RPMI8226 (cell line): Measurements from ENCODE around the gene FTSJ3.
A peak's percentile ranks its signal among the peaks of the same experiment; 100 is the strongest.
"Not testable (repeated sequence)": the region's sequence is repeated elsewhere in the genome, so short reads cannot be mapped to it uniquely, and the experiment has no call there.

Experiments
- DNase-seq: peaks from one replicate; pipeline ENCODE4 v3.0.0-alpha.2; 2015

The FTSJ3 gene, protein sequence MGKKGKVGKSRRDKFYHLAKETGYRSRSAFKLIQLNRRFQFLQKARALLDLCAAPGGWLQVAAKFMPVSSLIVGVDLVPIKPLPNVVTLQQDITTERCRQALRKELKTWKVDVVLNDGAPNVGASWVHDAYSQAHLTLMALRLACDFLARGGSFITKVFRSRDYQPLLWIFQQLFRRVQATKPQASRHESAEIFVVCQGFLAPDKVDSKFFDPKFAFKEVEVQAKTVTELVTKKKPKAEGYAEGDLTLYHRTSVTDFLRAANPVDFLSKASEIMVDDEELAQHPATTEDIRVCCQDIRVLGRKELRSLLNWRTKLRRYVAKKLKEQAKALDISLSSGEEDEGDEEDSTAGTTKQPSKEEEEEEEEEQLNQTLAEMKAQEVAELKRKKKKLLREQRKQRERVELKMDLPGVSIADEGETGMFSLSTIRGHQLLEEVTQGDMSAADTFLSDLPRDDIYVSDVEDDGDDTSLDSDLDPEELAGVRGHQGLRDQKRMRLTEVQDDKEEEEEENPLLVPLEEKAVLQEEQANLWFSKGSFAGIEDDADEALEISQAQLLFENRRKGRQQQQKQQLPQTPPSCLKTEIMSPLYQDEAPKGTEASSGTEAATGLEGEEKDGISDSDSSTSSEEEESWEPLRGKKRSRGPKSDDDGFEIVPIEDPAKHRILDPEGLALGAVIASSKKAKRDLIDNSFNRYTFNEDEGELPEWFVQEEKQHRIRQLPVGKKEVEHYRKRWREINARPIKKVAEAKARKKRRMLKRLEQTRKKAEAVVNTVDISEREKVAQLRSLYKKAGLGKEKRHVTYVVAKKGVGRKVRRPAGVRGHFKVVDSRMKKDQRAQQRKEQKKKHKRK

DNA sequence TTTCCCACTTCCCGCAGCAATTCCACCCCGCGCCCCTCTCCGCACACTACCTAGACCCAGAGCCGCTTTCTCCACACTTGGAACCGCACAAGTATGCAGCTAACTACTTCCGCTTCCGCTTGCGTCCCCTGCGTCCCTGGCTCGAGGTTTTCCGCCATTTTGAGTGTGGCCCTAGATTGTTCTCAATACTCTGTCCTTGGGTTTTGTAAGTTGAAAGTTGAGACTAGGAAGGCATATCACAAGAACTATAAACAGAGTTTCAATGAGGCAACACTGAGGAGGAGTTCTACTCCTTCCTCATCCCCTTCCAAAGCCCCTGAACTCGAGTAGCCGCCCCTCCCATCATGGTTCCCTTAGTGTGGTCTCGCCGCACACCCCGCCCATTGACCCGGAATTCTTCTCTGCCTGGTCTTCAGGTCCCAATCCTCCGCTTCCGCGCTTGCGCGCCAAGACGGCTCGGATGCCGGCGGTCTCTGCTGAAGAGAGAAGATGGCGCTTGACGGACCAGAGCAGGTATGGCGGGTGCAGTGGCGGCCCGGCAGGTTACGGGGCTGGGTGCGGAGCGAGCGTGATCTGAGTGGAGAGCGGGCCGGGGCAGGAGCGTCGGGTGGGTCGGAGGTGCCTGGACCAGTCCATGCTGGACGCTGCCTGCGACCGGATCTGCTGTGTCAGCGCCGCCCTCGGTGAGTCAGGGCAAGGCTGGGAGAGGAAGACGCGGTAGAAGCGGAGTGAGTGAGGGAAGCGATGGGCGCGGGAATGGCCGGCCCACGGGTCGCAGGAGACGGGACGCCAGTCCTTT is at the start of gene FTSJ3, which contains the start of gene PSMC5:
TSS of gene FTSJ3 (minus strand) at position 662 of the 799 bp plus-strand sequence. CDS start 761 bp downstream, outside the sequence.
TSS of gene PSMC5 (plus strand) at position 430 of the 799 bp plus-strand sequence. CDS start at position 490, 60 bp downstream.
- peak; percentile 95 for DNase-seq

DNA sequence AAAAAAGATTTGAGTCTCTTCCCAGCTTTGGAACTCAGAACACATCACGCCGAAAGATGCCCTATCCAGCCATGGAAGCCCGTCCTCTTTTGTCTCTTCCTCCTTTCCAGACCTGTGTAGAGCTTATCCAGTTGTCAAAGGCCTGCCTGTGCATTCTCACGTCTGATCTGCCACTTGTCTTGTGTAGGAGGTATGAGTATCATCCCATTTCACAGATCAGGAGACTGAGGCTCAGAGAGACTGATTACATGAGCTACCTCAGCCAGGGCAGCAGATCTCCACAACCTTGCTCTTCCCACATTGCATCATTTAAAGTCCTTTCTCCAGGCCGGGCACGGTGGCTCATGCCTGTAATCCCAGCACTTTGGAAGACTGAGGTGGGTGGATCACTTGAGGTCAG is 47.2 kb upstream of the FTSJ3 start:
- DNase-seq: not testable (repeated sequence)

DNA sequence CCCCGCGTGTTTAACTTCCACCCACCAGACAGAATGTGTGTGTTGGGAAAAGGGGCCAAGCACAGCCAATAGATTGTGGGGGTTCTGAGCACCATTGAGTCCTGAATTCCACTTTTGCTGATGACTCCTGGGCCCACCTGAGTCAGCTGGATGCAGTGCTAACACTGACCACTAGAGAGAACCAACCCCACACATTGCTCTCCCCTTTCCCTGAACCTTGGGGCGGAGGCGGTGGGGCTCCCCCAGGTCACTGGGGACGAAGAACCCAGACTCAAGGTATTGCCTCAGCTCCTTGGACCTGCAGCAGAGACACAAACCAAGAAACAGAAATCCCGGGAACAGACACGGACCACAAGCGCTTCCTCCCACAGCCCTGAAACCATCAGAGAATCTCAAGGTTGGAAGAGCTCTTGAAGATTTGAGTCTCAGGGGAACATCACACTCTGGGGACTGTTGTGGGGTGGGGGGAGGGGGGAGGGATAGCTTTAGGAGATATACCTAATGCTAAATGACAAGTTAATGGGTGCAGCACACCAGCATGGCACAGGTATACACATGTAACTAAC is 46.7 kb upstream of the FTSJ3 start:
- not testable (repeated sequence) for DNase-seq

DNA sequence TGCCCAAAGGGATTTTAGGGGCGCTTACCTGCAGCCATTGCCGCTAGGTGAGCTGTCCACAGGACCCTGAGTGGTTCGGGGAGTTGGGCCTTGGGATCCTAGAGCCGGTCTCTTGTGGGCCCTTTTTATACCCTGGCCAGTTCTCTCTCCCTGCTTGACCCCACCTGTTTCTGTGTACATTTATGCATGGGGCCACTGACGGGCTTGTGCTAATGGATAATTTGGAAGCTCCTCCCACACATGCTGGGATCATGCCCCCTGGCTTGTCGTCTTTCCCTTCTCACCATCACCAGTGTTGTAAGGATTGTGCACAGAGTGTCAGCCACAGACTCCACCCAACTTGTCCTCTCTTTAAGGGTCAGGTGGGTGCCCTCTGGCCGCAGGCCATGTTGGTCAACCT is 46.1 kb upstream of the FTSJ3 start, which contains the start of gene CSH2:
TSS of gene CSH2 (minus strand) at position 101 of the 400 bp plus-strand sequence. CDS start at position 38, 63 bp downstream.
- DNase-seq: not testable (repeated sequence)

DNA sequence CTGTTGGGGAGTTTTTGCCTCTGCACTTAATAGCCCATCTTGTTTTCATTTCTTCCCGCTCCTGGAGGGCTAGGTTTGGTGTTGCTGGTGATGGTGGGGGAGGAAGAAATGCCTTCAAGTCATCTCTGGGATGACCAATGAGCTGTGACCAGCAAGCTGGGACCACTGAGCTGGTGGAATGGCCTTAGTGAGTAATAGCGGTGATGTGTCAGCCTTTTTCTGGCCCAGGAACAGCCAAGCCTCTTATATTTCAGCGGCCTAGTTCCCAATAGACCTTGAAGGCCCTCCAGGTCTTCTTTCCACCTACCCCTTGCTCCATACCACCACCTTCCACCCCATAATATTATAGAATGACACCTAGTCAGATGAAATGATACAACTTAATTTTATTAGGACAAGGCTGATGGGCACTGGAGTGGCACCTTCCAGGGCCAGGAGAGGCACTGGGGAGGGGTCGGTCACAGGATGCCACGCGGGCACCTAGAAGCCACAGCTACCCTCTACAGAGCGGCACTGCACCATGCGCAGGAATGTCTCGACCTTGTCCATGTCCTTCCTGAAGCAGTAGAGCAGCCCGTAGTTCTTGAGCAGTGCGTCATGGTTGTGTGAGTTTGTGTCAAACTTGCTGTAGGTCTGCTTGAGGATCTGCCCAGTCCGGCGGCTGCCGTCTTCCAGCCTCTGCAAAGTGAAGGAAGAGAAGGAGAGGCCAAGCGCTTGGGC is 44.3 kb upstream of the FTSJ3 start:
- DNase-seq: not testable (repeated sequence)

DNA sequence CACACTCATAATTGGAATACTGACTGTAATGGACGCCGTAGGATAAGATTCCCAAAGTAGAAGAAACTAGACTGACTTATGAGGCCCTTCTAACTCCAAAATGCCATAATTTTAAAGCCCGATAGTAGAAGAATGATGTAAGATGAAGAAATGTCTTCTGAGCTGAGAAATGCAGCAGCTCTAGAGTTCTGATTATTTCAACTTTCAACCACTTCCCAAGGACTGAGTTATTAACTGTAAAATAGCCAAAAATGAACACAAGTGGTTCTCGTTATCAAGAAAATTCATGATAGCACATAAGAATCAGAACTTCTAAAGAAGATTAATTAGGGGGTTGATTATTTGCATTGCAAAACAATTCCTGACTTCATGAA is 42.8 kb upstream of the FTSJ3 start:
- not testable (repeated sequence) for DNase-seq

DNA sequence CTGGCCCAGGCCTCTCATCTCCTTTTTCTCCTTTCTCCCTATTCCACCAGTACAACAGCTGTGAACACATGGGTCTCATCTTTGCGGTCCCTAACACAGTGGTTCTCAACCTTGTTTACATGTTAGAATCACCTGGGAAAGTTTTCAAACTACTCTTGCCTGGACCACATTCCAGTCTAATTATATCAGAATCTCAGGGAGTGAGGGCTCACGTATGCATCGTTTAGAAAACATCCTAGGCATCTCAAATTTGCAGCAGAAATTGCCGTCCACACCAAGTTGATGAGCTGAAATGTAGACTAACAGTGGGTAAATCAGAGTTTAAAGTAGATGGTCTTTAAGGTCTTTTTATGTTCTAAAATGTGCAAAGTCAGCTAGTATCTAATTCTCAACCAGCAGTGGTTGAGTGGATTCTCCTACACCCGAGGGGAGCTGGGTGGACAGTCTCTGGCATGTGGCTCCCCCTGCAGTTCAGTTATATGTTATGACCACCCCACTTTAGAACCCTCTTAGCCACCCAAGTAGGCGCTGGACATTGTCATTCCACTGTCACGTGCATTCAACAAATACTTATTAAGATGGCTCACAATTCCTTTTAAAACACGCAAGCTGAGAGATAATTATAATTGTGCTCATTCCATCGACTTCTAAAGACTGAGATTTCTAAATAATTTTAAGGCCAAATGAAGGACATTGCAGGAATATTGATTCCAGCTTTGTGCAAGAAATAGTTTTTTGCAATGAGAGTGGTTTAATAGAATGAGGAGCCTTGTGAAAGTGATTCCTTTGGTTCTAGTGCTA is 42.2 kb upstream of the FTSJ3 start:
- not testable (repeated sequence) for DNase-seq

DNA sequence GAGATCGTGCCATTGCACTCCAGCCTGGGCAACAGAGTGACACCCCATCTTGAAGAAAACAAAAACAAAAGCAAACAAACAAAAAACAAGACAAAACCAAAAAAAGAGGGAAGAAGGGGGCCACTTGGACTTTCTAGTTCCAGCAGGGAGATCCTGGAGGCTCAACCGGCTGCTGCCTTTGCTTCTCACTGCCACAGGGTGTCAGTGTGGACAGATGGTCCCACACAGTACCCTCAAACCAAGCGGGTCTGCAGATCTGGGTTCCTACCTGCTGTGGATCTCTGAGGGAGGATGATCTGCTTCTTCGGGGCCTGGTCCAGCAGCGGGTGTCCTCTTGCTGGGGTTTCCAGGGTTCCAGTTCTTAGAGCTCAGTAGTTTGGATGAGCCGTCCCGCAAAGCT is 39.2 kb upstream of the FTSJ3 start:
- DNase-seq: not testable (repeated sequence)

DNA sequence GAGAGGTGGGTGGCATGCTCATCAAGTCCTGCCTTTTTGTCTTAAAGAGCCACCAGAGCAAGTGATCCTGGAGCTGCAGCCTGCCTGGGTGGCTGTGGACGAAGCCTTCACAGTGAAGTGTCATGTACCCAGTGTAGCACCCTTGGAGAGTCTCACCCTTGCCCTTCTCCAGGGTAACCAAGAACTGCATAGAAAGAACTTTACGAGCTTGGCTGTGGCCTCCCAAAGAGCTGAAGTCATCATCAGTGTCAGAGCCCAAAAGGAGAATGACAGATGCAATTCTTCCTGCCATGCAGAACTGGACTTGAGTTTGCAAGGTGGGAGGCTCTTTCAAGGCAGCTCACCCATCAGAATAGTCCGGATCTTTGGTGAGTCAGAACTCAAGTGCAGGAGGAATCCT is 31.8 kb upstream of the FTSJ3 start:
- DNase-seq: no peak

DNA sequence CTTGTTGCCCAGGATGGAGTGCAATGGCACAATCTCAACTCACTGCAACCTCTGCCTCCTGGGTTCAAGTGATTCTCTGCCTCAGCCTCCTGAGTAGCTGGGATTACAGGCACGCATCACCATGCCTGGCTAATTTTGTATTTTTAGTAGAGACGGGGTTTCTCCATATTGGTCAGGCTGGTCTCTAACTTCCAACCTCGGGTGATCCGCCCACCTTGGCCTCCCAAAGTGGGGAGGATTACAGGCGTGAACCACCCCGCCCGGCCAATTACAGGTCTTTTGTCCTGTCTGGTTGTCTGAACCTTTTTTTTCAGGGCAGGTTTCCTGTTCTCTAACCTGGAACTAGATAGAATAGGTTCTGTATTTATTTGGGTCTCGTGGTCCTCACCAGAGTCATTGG is 29.0 kb upstream of the FTSJ3 start:
- DNase-seq: not testable (repeated sequence)

DNA sequence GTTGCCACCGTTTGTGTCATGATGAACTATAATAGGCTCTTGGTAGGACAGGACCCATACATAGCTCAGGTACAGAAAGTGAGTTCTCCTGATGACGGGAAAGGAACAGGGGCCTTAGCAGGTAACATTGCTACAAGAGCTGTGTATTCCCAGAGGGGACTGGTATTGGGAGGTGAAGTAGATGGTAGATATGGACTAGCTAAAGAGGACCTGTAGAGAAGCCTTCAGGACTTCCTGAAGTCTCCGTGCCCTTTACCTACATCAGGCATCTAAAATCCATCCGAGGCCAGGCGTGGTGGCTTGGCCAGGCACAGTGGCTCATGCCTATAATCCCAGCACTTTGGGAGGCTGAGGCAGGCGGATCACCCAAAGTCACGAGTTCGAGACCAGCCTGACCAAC is 27.7 kb upstream of the FTSJ3 start:
- DNase-seq: no peak

DNA sequence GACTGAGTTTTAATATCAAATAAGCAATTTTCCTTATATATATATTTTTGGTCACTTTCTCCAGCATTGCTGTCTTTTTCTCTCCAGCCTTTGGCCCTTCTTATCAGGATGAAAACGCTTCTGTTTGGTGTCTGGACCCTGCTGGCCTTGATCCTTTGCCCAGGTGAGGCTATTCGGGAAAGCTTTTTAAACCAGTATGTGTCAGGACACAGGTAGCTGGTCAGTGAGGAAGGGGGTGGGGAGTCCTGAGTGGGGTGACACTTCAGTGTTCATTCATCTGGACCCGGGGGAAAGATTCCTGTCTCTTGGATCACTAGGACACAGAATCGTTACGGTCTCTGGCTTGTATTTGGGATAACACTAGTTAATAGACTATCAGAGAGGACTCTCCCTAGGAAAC is 27.2 kb upstream of the FTSJ3 start:
- no peak for DNase-seq

DNA sequence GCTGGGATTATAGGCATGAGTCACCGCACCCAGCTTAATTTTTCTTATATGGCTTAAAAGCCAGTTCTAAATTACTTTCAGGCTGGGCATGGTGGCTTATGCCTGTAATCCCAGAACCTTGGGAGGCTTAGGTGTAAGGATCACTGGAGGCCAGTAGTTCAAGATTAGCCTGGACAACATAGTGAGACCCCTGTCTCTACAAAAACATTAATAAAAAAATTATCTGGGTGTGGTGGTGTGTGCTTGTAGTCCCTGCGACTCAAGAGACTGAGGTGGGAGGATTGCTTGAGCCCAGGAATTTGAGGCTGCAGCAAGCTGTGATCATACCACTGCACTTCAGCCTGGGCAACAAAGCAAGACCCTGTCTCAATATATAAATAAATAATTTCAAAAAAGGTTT is 25.8 kb upstream of the FTSJ3 start:
- no peak for DNase-seq

DNA sequence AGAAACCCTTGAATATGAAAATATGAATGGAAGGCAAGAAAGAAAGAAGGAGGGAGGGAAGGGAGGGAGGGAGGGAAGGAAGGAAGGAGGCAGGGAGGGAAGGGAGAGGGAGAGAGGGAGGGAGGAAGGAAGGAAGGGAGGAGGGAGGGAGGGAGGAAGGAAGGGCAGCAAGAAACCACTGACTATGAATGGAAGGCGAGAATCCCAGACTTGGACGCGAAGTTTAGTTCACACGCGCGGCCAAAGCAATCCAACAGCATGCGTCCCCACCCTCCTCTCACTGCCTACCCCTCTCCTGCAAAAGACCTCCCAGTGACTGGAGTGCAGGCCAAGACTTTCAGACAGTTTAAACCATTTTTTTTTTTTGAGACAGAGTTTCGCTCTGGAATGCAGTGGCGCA is 22.9 kb upstream of the FTSJ3 start:
- no peak for DNase-seq

DNA sequence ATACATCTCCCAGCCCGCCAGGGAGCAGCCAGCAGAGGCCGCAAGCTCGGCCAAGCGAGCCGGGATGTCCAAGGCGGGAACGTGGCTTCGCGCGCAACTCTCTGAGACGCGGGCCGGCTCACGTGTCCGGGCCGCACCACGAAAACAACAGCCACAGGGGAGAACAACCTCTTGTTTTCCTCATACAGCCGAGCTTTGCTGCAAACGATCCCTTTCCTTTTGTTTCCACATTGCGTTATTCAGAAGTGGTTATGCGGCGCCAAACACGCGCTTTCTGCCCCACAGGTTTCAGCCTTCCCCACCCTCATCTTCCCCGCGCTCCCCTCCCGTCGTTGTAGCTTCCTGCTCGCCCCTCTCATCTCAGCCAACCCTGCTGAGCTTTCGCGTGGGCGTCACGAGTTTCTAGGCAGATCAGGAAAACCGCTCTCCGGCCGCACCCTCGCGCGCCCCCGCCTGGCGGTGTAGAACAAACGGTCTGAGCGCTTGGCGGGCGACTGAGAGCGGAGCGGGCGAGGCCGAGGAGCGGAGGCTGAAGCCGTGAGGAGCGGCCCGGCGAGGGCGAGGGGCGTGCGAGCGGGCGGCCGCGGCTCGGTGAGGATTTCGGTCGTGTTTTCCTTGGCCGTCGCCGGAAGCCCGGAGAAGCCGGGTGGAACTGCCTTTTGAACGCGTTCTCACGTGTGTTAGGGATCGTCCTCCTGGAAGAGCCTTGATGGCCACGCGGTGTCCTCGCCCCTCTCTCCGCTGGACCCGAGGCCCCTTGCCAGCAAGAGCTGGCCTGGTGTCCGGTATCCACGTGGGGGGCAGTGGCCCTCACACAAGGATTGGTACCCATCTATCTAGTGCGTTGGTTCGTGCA is 21.6 kb upstream of the FTSJ3 start:
- peak; percentile 89 for DNase-seq

DNA sequence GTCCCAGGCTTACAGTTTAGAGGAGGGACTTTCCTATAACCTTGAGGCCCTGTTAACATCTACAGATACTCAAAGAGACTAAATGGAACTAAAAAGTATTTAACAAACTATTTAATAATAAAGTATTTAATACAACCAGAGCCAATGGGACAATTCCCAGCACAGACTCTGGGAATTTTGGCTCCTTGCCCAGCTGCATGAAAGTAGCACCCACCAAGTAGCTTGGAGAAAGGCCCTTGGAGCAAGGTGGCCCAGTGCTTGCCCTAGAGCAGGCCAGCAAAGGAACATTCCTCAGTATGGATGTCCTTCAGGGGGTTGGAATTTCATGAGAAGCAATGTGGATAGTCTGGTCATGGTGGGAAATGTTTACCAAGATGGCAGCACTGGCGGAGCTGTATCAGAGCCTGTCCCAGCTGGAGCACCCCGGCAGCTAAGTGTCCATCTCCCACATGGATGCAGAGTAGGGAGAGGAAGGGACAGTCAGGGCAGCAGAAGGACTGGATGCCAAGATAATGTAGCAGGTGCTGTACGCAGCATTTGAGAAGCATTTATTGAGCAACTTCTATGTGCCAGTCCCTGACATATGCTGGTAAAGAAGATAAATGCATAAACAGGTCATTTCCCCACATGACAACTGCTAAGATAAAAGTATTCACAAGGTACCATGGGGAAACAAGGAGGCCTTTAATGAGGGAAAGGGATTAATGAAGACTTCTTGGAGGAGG is 20.2 kb upstream of the FTSJ3 start:
- no peak for DNase-seq

DNA sequence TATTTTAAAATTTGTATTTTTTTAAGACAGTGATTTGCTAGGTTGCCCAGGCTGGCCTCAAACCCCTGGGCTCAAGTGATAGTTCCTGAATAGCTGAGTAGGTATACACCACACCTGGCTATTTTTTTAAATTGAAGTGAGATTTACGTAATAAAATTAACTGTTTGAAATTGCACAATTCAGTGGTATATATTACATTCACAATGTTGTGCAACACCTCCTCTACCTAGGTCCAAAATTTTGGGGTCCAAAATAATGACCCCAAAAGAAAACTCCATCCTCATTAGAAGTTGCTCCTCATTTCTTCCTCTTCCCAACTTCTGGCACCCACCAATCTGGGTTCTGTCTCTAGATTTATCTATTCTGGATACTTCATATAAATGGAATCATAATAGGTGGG is 18.0 kb upstream of the FTSJ3 start:
- no peak for DNase-seq

DNA sequence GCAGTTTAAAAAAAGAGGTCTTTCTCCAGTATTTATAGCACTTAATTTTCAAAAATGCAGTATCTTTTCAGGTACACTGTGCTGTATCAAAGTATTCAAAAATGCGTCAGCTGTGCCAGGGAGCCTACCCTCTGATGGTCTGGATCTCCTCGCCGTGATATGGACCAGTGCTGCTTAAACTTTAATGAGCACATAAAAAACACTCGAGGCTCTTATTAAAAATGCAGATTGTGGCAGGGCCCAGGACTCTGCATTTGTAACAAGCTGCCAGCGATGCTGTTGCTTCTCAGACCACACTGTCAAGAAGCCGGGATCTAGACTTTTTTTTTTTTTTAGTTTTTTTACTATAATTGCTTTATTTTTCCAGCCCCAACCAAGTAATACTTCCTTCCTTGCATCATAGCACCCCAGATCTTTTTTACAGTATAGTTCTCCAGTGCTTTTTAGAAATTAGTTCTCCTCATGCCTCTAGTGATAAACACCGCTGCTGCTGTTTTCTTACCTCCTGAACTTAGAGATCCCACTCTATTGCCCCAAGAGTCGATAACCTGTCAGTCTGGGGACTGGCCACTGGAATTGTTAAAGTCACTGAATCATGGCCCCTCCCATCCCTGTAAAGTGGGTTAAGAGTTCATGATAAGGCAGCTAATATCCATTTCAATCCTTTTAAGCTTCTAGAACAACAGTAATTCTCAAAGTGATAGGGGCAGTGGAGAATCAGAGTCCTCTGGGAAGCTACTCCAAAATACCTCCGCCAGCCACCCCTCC is 16.6 kb upstream of the FTSJ3 start:
- DNase-seq: peak; percentile 16
